BE2C (cell line): ENCODE data around the gene RNF213.
"Not testable (repeated sequence)": the region's sequence is repeated elsewhere in the genome, so short reads cannot be mapped to it uniquely, and the experiment has no call there.

ENCODE experiments used
- DNase-seq: peaks from one replicate; pipeline ENCODE4 v3.0.0-alpha.2; 2020
- H3K27me3 ChIP-seq: fragments of 250-450 bp; sonication (Bioruptor Pico); 2 replicates; pipeline ENCODE4 v1.5.1; 2020; ENCODE audit warnings: mild to moderate bottlenecking
- H3K36me3 ChIP-seq: fragments of 250-450 bp; sonication (Bioruptor Pico); 2 replicates; pipeline ENCODE4 v1.5.1; 2020; ENCODE audit warnings: mild to moderate bottlenecking
- H3K4me1 ChIP-seq: fragments of 250-450 bp; sonication (Bioruptor Pico); 2 replicates; pipeline ENCODE4 v1.5.1; 2020
- H3K4me3 ChIP-seq: 2 replicates; pipeline ENCODE4 v1.5.1; 2011; ENCODE audit warnings: low read depth, low read length
- H3K9me3 ChIP-seq: fragments of 250-450 bp; sonication (Bioruptor Pico); 2 replicates; pipeline ENCODE4 v1.5.1; 2020
- CTCF ChIP-seq: IDR thresholded peaks from 2 replicates; pipeline ENCODE4 v1.5.1; 2012; ENCODE audit warnings: mild to moderate bottlenecking, low read depth, low read length

The RNF213 gene

GRCh38 chr17:80330276-80330675, 69.6 kb downstream of the RNF213 start:
- no peaks in the 10 kb centered on the region for H3K9me3 ChIP-seq
- H3K4me1 ChIP-seq = no peaks in the 10 kb centered on the region
- peaks cover 9% of the 10 kb centered on the region for H3K36me3 ChIP-seq
- TF ChIP-seq CTCF = no peak
- H3K27me3 ChIP-seq = no peaks in the 10 kb centered on the region
- no peak overlapping the region for H3K4me3 ChIP-seq
- no peak for DNase-seq

- H3K36me3 ChIP-seq, H3K27me3 ChIP-seq, H3K4me3 ChIP-seq, H3K9me3 ChIP-seq, H3K4me1 ChIP-seq, DNase-seq: not testable (repeated sequence)
Observed at GRCh38 chr17:80330938-80331337, 70.3 kb downstream of the RNF213 start.

- H3K36me3 ChIP-seq = peaks cover 14% of the 10 kb centered on the region
- no peak for TF ChIP-seq CTCF
- H3K4me1 ChIP-seq = no peaks in the 10 kb centered on the region
- no peak for DNase-seq
- H3K27me3 ChIP-seq = no peaks in the 10 kb centered on the region
- H3K4me3 ChIP-seq = no peak overlapping the region
- no peaks in the 10 kb centered on the region for H3K9me3 ChIP-seq
Observed at GRCh38 chr17:80331820-80332219, 71.2 kb downstream of the RNF213 start.

GRCh38 chr17:80337195-80337895, 76.7 kb downstream of the RNF213 start:
- no peaks in the 10 kb centered on the region for H3K27me3 ChIP-seq
- H3K4me1 ChIP-seq = no peaks in the 10 kb centered on the region
- H3K36me3 ChIP-seq = peaks cover 8% of the 10 kb centered on the region; the same call in 1 of the 2 replicates
- DNase-seq = no peak
- TF ChIP-seq CTCF = no peak
- no peak overlapping the region for H3K4me3 ChIP-seq
- no peaks in the 10 kb centered on the region for H3K9me3 ChIP-seq

GRCh38 chr17:80339118-80339517, 78.5 kb downstream of the RNF213 start:
- H3K4me3 ChIP-seq = no peak overlapping the region
- no peak for DNase-seq
- no peaks in the 10 kb centered on the region for H3K4me1 ChIP-seq
- H3K27me3 ChIP-seq = no peaks in the 10 kb centered on the region
- TF ChIP-seq CTCF = no peak
- H3K9me3 ChIP-seq = no peaks in the 10 kb centered on the region
- H3K36me3 ChIP-seq = peaks cover 19% of the 10 kb centered on the region

GRCh38 chr17:80339731-80340456, 79.2 kb downstream of the RNF213 start:
- no peak for TF ChIP-seq CTCF
- Histone ChIP-seq H3K4me1 (no peaks in the 10 kb centered on the region), H3K4me3 (no peak overlapping the region), H3K36me3 (peaks cover 25% of the 10 kb centered on the region), H3K9me3 (no peaks in the 10 kb centered on the region), H3K27me3 (no peaks in the 10 kb centered on the region)
- DNase-seq = no peak
